ENCODE results near the gene SOD1.
A peak's percentile ranks its signal among the peaks of the same experiment; 100 is the strongest.
"Not testable (repeated sequence)": the region's sequence is repeated elsewhere in the genome, so short reads cannot be mapped to it uniquely, and the experiment has no call there.

SOD1 gene

GRCh38 chr21:31656199-31657095, 3.0 kb upstream of the SOD1 start:
- peak; percentile 28 for DNase-seq

- DNase-seq = no peak
These were observed 1.4 kb upstream of the SOD1 start for GRCh38 chr21:31658053-31658452.

GRCh38 chr21:31659286-31659535, 282 bp upstream of the SOD1 start:
- no peak for DNase-seq

- DNase-seq = no peak
These were observed 719 bp downstream of the SOD1 start for GRCh38 chr21:31660259-31660565.

- DNase-seq = no peak
These were observed 1.1 kb downstream of the SOD1 start for GRCh38 chr21:31660591-31660990.

GRCh38 chr21:31663584-31664249, 4.2 kb downstream of the SOD1 start:
- DNase-seq = no peak

GRCh38 chr21:31665397-31665796, 5.9 kb downstream of the SOD1 start:
- DNase-seq = no peak

GRCh38 chr21:31665869-31666268, 6.4 kb downstream of the SOD1 start:
- DNase-seq = not testable (repeated sequence)

- DNase-seq = no peak
These were observed 7.0 kb downstream of the SOD1 start for GRCh38 chr21:31666445-31667010.

GRCh38 chr21:31667132-31667531, 7.6 kb downstream of the SOD1 start:
- DNase-seq = no peak

GRCh38 chr21:31667639-31668038, 8.1 kb downstream of the SOD1 start:
- DNase-seq = no peak

GRCh38 chr21:31668651-31669491, 9.4 kb downstream of the SOD1 start:
- no peak for DNase-seq

GRCh38 chr21:31670070-31670469, 10.6 kb downstream of the SOD1 start:
- DNase-seq = no peak

- no peak for DNase-seq
These were observed 11.7 kb downstream of the SOD1 start for GRCh38 chr21:31671146-31671716.

GRCh38 chr21:31671931-31672330, 12.4 kb downstream of the SOD1 start:
- no peak for DNase-seq

- no peak for DNase-seq
These were observed 13.9 kb downstream of the SOD1 start for GRCh38 chr21:31673321-31673912.

- no peak for DNase-seq
These were observed 15.8 kb downstream of the SOD1 start for GRCh38 chr21:31675318-31675717.

- no peak for DNase-seq
These were observed 16.5 kb downstream of the SOD1 start for GRCh38 chr21:31675960-31676359.

- no peak for DNase-seq
These were observed 17.6 kb downstream of the SOD1 start for GRCh38 chr21:31677047-31677446.

- DNase-seq = no peak
These were observed 19.0 kb downstream of the SOD1 start for GRCh38 chr21:31678478-31678877.

- no peak for DNase-seq
These were observed 23.1 kb downstream of the SOD1 start for GRCh38 chr21:31682620-31683019.

GRCh38 chr21:31683029-31683428, 23.5 kb downstream of the SOD1 start:
- DNase-seq = no peak

GRCh38 chr21:31684918-31685317, 25.4 kb downstream of the SOD1 start:
- DNase-seq = no peak
